Esophagus squamous epithelium (tissue), 5 donors: ENCODE measurements around the gene JARID2. TPM values are rescaled to one million over a fixed set of nuclear protein-coding genes. Genes with fewer than 3 reads are reported as not detected.

Experiments used
- DNase-seq: peaks from one replicate; lab custom pipeline; 2025; lab: John Stamatoyannopoulos, UW
- H3K27ac ChIP-seq, 4 donors: fragments of 200-600 bp; sonication (generic); one replicate each; pipeline ENCODE4 v1.5.1; 2016 to 2019; ENCODE audit warnings: mild to moderate bottlenecking in 1 of 4
- H3K27me3 ChIP-seq, 4 donors: fragments of 200-600 bp; sonication (generic); 1 replicate in 3 of 4; 2 replicates in 1 of 4; pipeline versions ENCODE4 v1.5.1 to v1.6.0; 2017 to 2021; ENCODE audit warnings: antibody characterized with exemption in 1 of 4
- H3K36me3 ChIP-seq, 3 donors: fragments of 200-600 bp; sonication (generic); one replicate each; pipeline ENCODE4 v1.5.1; 2016 to 2019
- H3K4me1 ChIP-seq, 3 donors: fragments of 200-600 bp; sonication (generic); one replicate each; pipeline ENCODE4 v1.5.1; 2017 to 2019
- H3K4me3 ChIP-seq, 4 donors: fragments of 200-600 bp; sonication (generic); 1 replicate in 3 of 4; 2 replicates in 1 of 4; pipeline ENCODE4 v1.5.1; 2016 to 2019; ENCODE audit warnings: mild to moderate bottlenecking in 2 of 4, moderate library complexity in 1 of 4
- H3K9me3 ChIP-seq, 3 donors: fragments of 200-600 bp; sonication (generic); one replicate each; pipeline ENCODE4 v1.5.1; 2016 to 2019
- CTCF ChIP-seq, 6 experiments: fragments of 450-650 bp in 4 of 6; fragments of 200-600 bp in 2 of 6; sonication (generic) in 2 of 6; IDR thresholded peaks; one replicate each; pipeline ENCODE4 v1.5.1; 2016 to 2019; ENCODE audit warnings: antibody characterized with exemption in 6 of 6, mild to moderate bottlenecking in 4 of 6, moderate library complexity in 4 of 6
- POLR2A ChIP-seq, 4 donors: fragments of 450-650 bp; IDR thresholded peaks; one replicate each; pipeline ENCODE4 v1.6.1; 2017; ENCODE audit warnings: antibody characterized with exemption in 4 of 4, mild to moderate bottlenecking in 4 of 4, moderate library complexity in 3 of 4
- WGBS, 2 donors: methylation state at CpG; one replicate each; pipeline ENCODE4 v1.1.5; 2018; 5-methylcytosine and 5-hydroxymethylcytosine counted together
- intact Hi-C: fragments of 100-400 bp; cut with DNase I; formaldehyde crosslinking; loops from one replicate; pipeline ENCODE4 v1.15.0; 2022
- total RNA-seq, 4 donors: library from RNA; depleted of rRNA; stranded (reverse); fragments of >200 nt; gene quantifications; one replicate each; pipeline ENCODE4 v1.1.0, GENCODE V29; 2016
- donor health status: DM: yes; HTN: yes; CAD: no.

Gene JARID2
- total RNA-seq, 4 donors from 2014 or later = 13.3 to 19.6 (median 16.3) TPM

DNA sequence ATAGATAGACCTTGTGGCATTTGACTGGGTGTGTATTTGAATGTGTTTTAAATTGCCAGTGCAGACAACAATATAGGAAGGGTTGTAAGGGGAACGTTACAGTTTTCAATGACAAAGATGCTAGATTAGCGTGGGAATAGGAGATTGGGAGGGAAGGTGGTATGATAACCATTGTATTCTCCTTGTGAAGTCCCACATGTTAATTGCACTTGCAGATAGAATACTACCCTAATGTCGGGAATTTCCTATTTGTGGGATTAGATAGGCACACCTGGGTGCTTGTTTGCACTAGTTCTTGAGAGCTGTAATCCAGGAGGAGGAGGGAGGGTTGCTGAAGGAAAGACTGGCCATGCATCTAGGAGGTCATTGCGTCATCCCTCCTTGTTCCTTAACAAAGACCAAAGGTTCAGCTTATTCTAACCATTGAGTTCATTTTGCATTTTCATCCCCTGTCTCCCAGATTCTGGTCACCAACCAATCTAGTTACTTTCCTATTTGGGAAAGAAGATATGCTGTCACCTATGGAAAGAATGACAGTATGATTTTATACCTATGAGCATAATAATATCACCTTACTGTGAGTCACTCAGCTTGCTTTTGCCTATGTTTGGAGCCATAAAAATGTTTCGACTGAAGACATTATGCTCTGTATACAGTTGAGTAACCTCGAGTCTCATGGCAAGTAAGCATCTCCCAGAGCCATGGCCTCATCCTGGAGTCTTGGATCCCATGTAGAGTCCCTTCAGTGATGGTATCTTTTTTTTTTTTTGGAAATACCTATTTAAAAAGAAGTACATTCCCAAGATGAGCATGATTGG lies 215.5 kb downstream of the JARID2 start:
- TF ChIP-seq CTCF (IDR thresholded peaks at IDR 0.05) (no peak), POLR2A (IDR thresholded peaks at IDR 0.05) (no peak)
- H3K9me3 ChIP-seq = no peaks in the 10 kb centered on the region
- no peaks in the 10 kb centered on the region for H3K36me3 ChIP-seq
- no peak for DNase-seq
- WGBS, 2 donors = 63 to 78% methylated on average over 6 of the region's 6 CpGs
- H3K27me3 ChIP-seq = no peaks in the 10 kb centered on the region
- H3K4me3 ChIP-seq = no peak overlapping the region
- no peak overlapping the region for H3K27ac ChIP-seq
- intact Hi-C loops = no loop called here
- peaks cover 0 to 81% (median 10%) of the 10 kb centered on the region in 3 donors for H3K4me1 ChIP-seq

- 59 to 60% methylated on average over 4 of the region's 4 CpGs for WGBS, 2 donors
- TF ChIP-seq CTCF (IDR thresholded peaks at IDR 0.05) (no peak), POLR2A (IDR thresholded peaks at IDR 0.05) (no peak)
Observed at GRCh38 chr6:15462256-15462655, 216.4 kb downstream of the JARID2 start.

DNA sequence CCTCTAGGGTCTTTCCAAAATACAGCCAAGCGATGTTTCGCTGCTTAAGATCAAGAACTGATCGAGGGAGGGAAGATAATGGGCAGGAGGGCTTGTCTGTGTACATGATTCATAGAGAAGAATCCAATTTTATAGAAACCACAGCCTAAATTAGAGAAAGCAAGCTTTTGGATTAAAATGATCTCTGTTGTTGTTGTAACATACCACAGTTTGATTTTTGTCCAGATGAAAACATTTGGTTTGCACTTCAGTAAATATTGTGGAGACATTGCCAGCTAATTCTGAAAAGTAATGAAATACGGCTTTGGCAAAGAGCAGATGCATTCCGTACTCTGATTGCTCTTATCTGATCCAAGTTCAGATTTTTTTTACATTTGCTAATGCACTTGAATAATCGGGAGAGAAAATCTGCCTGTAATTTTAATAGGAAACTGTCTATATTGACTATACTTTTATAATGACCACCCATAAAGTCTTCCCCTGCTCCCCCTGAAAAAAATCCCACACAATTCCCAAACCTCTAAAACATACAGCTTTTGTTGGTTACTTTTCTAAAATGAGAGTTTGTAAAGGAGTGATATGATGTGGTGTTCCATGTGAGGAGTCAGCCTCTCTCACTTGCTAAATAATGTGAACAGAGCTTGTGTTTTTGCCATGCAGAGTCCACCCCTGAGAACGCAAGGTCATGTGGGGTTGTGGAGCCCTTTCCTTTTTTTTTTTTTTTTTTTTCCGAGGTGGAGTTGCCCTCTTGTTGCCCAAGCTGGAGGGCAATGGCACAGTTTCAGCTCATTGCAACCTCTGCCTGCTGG lies 217.1 kb downstream of the JARID2 start:
- no peak for DNase-seq
- Histone ChIP-seq H3K4me1 (peaks cover 0 to 66% (median 10%) of the 10 kb centered on the region in 3 donors), H3K27ac (no peak overlapping the region), H3K9me3 (no peaks in the 10 kb centered on the region), H3K4me3 (no peak overlapping the region), H3K27me3 (no peaks in the 10 kb centered on the region), H3K36me3 (no peaks in the 10 kb centered on the region)
- TF ChIP-seq POLR2A (IDR thresholded peaks at IDR 0.05) (no peak), CTCF (IDR thresholded peaks at IDR 0.05) (no peak)
- WGBS, 2 donors = 42 to 47% methylated on average over 7 to 8 of the region's 8 CpGs
- intact Hi-C loops = no loop called here

More at GRCh38 chr6:15462256-15462655, 216.4 kb downstream of the JARID2 start:
- no peaks in the 10 kb centered on the region for H3K36me3 ChIP-seq
- no peaks in the 10 kb centered on the region for H3K27me3 ChIP-seq
- DNase-seq = no peak
- H3K27ac ChIP-seq = no peak overlapping the region
- intact Hi-C loops = no loop called here
- H3K4me3 ChIP-seq = no peak overlapping the region
- H3K4me1 ChIP-seq = peaks cover 0 to 72% (median 10%) of the 10 kb centered on the region in 3 donors
- no peaks in the 10 kb centered on the region for H3K9me3 ChIP-seq

GRCh38 chr6:15464211-15464725 lies 218.4 kb downstream of the JARID2 start:
- WGBS, 2 donors = 68 to 81% methylated on average over 5 of the region's 5 CpGs
- Histone ChIP-seq H3K4me3 (no peak overlapping the region), H3K27ac (no peak overlapping the region), H3K9me3 (no peaks in the 10 kb centered on the region), H3K27me3 (no peaks in the 10 kb centered on the region), H3K36me3 (peaks cover 0 to 9% (median 0%) of the 10 kb centered on the region in 3 donors), H3K4me1 (peaks cover 0 to 52% (median 10%) of the 10 kb centered on the region in 3 donors)
- TF ChIP-seq POLR2A (IDR thresholded peaks at IDR 0.05) = no peak
- TF ChIP-seq CTCF (IDR thresholded peaks at IDR 0.05) = peak; percentile 37 to 69 (median 52)
- intact Hi-C loops = no loop called here
- DNase-seq = no peak
